Stimulated activated CD4-positive, alpha-beta T cell treated with anti-CD3 and anti-CD28 coated beads, Interleukin-2, amount 100 ng/mL, for 24 hours (primary cell): ENCODE results near the gene MIS18A.
A peak's percentile ranks its signal among the peaks of the same experiment; 100 is the strongest.
"Not testable (repeated sequence)": the region's sequence is repeated elsewhere in the genome, so short reads cannot be mapped to it uniquely, and the experiment has no call there.

Experiments
- DNase-seq, 2 donors: peaks; one replicate each; pipeline ENCODE4 v3.0.0-alpha.2; 2020

MIS18A gene

GRCh38 chr21:32303385-32303784, 24.5 kb upstream of the MIS18A start:
- DNase-seq, result no peak

DNA sequence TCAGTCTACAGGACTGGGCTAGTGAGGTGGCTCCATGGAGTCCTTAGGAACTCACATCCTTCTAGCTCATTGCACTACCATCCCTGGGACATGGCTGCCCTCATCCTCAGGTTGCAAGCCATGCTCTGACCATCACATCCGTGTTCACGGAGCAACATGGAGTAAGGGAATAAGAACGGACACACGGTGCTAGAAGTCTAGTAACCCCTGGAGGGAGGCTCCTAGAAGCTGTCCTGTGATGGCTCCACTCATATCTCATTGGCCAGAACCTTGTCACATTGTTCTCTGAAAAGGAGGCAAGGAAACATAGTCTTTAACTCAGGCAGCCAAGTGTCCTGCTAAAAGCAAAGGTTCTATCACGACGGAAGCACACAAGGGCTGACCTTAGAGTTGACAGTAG, 23.7 kb upstream of the MIS18A start:
- no peak for DNase-seq

DNA sequence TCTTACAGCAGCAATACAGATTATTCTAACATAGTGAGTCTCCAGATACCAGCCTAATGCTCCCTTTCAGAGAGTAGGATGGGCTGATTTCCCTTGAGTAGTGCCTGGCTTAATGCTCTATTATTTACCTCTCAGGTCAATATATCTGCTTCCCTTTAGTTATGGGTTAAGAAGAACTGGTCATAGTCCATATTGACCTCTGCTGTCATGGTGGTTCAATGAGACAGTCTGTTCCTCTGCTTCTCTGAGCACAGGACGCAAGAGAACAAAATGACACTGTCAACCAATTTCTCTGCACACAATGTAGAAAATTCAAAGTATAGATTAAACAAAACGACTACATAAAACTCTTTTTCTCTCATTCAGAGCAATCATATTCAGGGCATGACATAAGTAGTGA, 22.7 kb upstream of the MIS18A start:
- no peak for DNase-seq

DNA sequence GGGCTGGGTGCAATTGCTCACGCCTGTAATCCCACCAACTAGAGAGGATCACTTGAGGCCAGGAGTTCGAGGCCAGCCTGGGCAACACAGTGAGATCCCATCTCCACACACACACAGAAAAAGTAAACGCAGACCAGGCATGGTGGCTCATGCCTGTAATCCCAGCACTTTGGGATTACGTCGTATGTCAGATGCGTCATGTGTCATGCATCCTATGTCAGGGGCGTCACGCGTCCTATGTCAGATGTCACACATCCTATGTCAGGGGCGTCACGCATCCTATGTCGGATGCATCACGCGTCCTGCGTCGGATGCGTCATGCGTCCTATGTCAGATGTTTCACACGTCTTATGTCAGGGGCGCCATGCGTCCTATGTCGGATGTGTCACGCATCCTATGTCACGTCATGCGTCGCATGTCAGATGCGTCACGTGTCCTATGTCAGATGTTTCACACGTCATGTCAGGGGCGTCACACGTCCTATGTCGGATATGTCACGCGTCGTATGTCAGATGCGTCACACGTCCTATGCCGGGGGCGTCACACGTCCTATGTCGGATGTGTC, 21.4 kb upstream of the MIS18A start:
- no peak for DNase-seq

DNA sequence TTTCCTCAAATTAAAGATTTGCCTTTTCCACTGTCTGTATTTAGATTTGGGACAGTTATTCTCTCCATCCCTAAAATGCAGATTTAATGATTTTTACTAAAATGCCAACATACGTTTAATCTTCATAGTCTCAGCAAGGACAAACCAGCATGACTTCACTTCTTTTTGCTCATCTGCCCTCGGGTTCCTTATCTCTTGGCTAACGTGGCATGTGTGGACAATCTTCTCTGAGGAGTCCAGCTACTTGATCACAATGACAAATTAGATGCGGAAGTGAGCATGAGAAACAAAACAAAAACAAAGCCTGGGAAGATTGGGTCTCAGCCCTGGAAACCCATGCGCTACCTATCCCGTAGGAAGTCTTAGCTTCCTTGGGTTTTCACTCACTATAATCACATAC, 20.8 kb upstream of the MIS18A start:
- DNase-seq, result no peak

DNA sequence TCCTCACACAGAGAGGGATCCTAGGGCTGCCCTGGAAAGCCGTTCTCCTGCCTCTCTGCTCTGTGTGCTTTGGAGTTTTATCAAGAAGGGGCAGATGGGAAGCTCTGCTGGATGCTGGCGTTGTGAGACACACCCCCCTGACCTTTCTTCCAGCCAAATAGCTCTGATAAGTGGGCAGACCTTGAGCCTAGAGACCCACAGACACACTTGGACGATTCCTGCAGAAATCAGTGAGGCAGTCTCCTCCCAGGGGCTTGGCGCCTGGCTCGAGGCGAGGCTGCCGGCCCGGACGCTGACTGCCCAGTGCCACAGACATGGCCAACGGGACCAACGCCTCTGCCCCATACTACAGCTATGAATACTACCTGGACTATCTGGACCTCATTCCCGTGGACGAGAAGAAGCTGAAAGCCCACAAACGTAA, 19.8 kb upstream of the MIS18A start, which contains the start of gene MRAP:
Gene MRAP (plus strand): TSS at position 198 of the 424 bp plus-strand sequence. CDS start 117 bp downstream, at position 315.
- DNase-seq, result no peak

GRCh38 chr21:32298148-32298559, 19.3 kb upstream of the MIS18A start:
- no peak for DNase-seq

DNA sequence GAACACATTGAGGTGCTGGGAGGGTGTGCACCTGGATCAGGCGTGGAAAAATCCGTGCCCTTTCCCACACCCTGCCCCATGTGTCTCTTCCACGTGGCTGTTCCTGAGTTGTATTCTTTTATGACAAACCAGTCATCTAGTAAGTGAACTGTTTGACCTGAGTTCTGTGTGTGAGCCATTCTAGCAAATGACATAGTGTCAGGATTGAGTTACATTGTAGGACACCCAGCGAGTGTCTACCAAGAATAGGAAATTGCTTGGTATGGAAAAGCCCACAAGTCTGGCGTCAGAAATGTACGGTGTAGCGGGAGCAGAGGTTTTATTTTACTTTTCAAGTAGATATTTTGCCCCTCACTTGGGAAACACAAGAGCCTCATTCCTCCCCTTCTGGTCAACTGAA, 18.6 kb upstream of the MIS18A start:
- DNase-seq, result no peak

DNA sequence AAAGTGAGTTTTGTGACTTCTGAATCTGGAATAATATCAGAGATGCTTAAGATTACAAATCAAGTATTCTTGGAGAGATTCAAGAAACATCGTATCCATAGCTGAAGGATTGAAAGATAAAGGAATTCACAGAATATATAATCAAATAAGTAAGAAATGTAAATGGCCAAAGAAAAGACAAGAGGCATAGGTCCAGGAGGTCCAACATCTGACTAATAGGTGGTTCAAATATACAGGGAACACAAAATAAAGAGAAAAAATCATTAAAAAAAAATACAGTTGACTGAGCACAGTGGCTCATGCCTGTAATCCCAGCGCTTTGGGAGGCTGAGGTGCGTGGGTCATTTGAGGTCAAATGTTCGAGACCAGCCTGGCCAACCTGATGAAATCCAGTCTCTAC, 6.6 kb upstream of the MIS18A start:
- DNase-seq, result no peak

DNA sequence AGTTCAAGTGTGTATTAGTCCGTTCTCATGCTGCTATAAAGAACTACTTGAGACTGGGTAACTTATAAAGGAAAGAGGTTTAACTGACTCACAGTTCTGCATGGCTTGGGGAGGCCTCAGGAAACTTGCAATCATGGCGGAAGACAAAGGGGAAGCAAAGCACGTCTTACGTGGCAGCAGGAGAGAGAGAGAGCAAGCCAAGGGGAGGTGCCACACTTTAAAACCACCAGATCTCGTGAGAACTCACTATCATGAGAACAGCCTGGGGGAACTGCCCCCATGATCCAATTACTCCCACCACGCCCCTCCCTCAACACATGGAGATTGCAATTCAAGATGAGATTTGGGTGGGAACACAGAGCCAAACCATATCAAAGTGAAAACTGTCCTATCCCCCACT, 4.1 kb upstream of the MIS18A start:
- no peak for DNase-seq

DNA sequence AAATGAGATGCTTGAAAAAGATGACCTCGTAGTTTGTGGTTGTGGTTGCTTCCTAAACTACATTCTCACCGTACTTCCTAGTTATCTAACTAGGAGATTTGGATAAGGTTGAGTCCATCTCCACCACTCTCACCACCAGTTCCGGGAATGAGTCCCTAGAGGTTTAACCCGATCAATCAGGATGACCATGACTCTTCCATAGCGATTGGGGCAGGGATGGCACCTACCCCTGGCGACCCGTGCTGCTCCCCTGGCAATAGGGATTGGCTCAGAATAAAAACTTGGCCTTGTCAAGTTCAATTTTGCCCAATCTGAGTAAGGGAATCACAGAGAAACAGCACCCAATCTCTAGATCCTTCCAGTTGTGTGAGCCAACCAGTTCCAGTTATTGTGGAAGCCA, 2.7 kb upstream of the MIS18A start:
- no peak for DNase-seq

DNA sequence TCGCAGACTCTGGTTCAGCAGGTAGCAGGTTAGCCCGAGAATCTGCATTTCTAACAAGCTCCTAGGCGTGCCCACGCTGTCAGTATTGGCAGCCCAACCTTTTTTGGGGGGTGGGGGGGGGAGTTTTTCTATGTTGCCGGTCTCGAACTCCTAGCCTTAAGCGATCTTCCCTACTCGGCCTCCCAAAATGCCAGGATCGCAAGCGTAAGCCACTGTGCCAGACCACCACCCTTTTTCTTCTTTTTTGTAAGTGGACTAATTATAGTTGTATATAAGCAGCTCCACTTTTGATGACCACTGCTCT, 480 bp upstream of the MIS18A start:
- DNase-seq, result no peak

GRCh38 chr21:32278103-32278502, 746 bp downstream of the MIS18A start:
- no peak for DNase-seq

GRCh38 chr21:32276671-32277070, 2.2 kb downstream of the MIS18A start:
- DNase-seq, result no peak

DNA sequence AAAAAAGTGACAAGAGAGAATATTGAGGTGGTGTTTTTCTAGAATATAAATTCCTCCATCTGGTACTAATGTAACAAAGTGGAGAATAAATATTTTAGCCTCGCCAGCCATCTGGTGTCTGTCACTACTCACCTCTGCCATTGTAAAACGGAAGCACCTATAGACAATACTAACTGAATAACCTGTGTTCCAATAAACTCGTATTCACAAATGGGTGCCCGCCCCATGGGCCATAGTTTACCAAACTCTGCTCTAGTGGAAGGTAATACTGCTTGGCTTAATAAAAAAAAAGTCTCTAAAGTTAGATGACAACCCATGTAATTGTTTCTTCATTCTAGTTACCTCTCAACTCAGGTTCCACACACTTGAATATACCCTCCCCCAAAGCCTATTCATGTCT, 8.1 kb downstream of the MIS18A start:
- DNase-seq, result no peak

GRCh38 chr21:32265321-32265720, 13.5 kb downstream of the MIS18A start:
- not testable (repeated sequence) for DNase-seq

GRCh38 chr21:32261929-32262328, 16.9 kb downstream of the MIS18A start:
- DNase-seq, result no peak

GRCh38 chr21:32260130-32260529, 18.7 kb downstream of the MIS18A start:
- no peak for DNase-seq

- DNase-seq, result not testable (repeated sequence)
These were observed 20.1 kb downstream of the MIS18A start for GRCh38 chr21:32258786-32259048.

GRCh38 chr21:32257962-32258785, 20.7 kb downstream of the MIS18A start:
- peak; percentile 32 to 54 for DNase-seq

GRCh38 chr21:32256873-32257620, 21.8 kb downstream of the MIS18A start:
- DNase-seq, result no peak

DNA sequence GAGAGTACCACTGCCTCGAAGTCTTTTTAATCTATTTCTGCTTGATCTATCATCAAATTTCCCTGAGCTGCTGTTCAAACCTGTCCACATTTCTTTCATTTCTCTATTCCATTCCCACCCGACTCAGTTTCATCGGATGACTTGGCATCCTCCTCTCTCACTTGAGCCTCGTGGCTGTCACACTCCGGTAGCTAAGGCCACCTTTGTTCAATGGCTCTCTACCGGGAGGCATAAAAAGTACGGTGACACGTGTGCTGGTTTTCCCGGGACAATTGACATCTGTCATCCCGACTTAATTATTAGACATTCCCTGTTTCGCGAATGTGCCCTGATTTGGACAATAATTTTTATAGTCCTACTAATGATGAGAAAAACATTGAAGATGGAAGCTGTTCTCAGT, 22.6 kb downstream of the MIS18A start:
- no peak for DNase-seq

- no peak for DNase-seq
These were observed 25.6 kb downstream of the MIS18A start for GRCh38 chr21:32253215-32253641.

DNA sequence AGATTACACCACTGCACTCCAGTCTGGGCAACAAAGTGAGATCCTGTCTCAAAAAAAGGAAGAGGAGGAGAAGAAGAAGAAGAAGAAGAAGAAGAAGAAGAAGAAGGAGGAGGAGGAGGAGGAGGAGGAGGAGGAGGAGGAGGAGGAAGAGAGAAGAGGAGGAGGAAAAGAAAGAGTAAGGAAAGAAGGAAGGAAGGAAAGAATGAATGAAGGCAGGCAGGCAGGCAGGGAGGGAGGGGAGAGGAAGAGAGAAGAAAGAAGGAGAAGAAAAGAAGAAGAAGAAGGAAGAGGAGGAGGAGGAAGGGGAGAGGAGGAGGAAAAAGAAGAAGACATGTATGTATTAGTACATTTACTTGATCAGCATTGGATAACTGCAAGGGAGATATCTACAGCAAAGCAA, 26.7 kb downstream of the MIS18A start:
- no peak for DNase-seq
